CD4-positive, CD25-positive, alpha-beta regulatory T cell (primary cell): Measurements from ENCODE around the gene SSBP4. TPM values are rescaled to one million over a fixed set of nuclear protein-coding genes. Genes with fewer than 3 reads are reported as not detected.
"Not testable (repeated sequence)": the region's sequence is repeated elsewhere in the genome, so short reads cannot be mapped to it uniquely, and the experiment has no call there.

Experiments used
- ATAC-seq, 2 donors: fragments of 150-1000 bp; cut with Tn5 transposase; one replicate each; pipeline ENCODE4 v1.10.0; 2021; ENCODE audit warnings: low read depth in 2 of 2, moderate number of reproducible peaks in 2 of 2, moderate library complexity in 1 of 2
- DNase-seq, 3 donors: peaks; one replicate each; pipeline versions ENCODE4 v3.0.0 to v3.0.0-alpha.2; 2012 to 2022; ENCODE audit warnings: mixed read lengths in 1 of 3
- H3K27ac ChIP-seq: one replicate; pipeline ENCODE4 v1.7.0; 2013; ENCODE audit warnings: mild to moderate bottlenecking, low read length; ENCODE audit not compliant: insufficient read depth, poor library complexity, severe bottlenecking
- H3K27me3 ChIP-seq: one replicate; pipeline ENCODE4 v1.7.0; 2013; ENCODE audit warnings: low read length; ENCODE audit not compliant: control insufficient read depth, insufficient read depth
- H3K36me3 ChIP-seq: one replicate; pipeline ENCODE4 v1.7.0; 2013; ENCODE audit warnings: mild to moderate bottlenecking, low read length, moderate library complexity; ENCODE audit not compliant: control insufficient read depth, insufficient read depth
- H3K4me1 ChIP-seq: 2 replicates; pipeline ENCODE4 v1.7.0; 2013; ENCODE audit warnings: mild to moderate bottlenecking, low read length; ENCODE audit not compliant: insufficient read depth, control insufficient read depth, poor library complexity, severe bottlenecking
- H3K4me3 ChIP-seq: one replicate; pipeline ENCODE4 v1.7.0; 2013; ENCODE audit warnings: low read depth, mild to moderate bottlenecking, low read length, moderate library complexity
- H3K9me3 ChIP-seq, 2 experiments: 1 replicate in 1 of 2; 2 replicates in 1 of 2; pipeline ENCODE4 v1.7.0; 2013; ENCODE audit warnings: low read length in 2 of 2, mild to moderate bottlenecking in 1 of 2, moderate library complexity in 1 of 2; ENCODE audit not compliant: control insufficient read depth in 2 of 2
- H3K27ac Mint-ChIP-seq, 3 donors: one replicate each; pipeline ENCODE4 v1.8.0; 2020 to 2022; ENCODE audit warnings: mild to moderate bottlenecking in 3 of 3, mixed read lengths in 3 of 3, moderate library complexity in 2 of 3
- H3K27me3 Mint-ChIP-seq: one replicate; pipeline ENCODE4 v1.8.0; 2022; ENCODE audit warnings: mild to moderate bottlenecking, mixed read lengths
- H3K36me3 Mint-ChIP-seq: one replicate; pipeline ENCODE4 v1.8.0; 2020; ENCODE audit warnings: mixed read lengths
- H3K4me1 Mint-ChIP-seq, 4 donors: one replicate each; pipeline ENCODE4 v1.8.0; 2020 to 2022; ENCODE audit warnings: mixed read lengths in 4 of 4, mild to moderate bottlenecking in 1 of 4
- H3K4me3 Mint-ChIP-seq, 4 donors: one replicate each; pipeline ENCODE4 v1.8.0; 2020 to 2022; ENCODE audit warnings: mild to moderate bottlenecking in 4 of 4, mixed read lengths in 4 of 4, moderate library complexity in 3 of 4
- H3K9me3 Mint-ChIP-seq, 7 donors: one replicate each; pipeline ENCODE4 v1.8.0; 2020 to 2022; ENCODE audit warnings: mixed read lengths in 7 of 7, mild to moderate bottlenecking in 3 of 7, moderate library complexity in 2 of 7
- polyA plus RNA-seq, 4 donors: library from polyadenylated mRNA; unstranded; fragments of 300-500 nt; fragmentation: Illumina TruSeq; gene quantifications; one replicate each; pipeline ENCODE4 v1.2.3, GENCODE V29; 2021
- total RNA-seq: library from RNA; stranded (reverse); gene quantifications from one replicate; pipeline ENCODE4 v1.2.3, GENCODE V29; 2022

SSBP4 gene
- total RNA-seq (97.9 TPM), polyA plus RNA-seq (10 to 100 TPM; 47.3 to 84.0 (median 65.6) TPM)

DNA sequence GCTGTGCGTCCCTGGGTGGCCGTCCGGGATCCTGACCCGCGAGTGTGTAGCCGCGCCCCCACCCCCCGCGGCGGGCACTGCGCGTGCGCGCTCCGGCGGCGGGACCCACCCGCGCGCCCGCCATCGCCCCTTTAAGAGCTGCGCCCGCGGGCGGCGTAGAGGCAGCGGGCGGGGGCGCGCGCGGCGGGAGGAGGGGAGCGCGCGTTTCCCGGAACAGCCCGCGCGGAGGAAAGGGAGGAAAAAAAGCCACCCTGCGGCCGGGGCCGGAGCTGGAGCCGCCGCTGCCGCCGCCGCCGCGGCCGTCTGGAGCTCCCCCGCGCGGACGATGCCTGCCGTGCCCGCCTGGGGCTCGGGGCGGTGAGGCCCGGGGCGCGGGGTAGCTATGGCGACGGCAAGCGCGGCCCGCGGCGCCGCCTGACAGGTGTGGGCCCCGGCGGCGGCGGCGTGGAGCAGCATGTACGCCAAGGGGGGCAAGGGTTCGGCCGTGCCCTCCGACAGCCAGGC is at the start of gene SSBP4:
Gene SSBP4 (plus strand): TSS at position 204 of the 504 bp plus-strand sequence. CDS start 251 bp downstream, at position 455.
- Histone ChIP-seq H3K27me3 (no peaks in the 10 kb centered on the region), H3K4me1 (peaks cover 93% of the 10 kb centered on the region), H3K27ac (peak within 1 kb of the TSS; percentile 60), H3K36me3 (no peaks in the 10 kb centered on the region), H3K9me3 (no peaks in the 10 kb centered on the region), H3K4me3 (peak within 1 kb of the TSS; percentile 44)
- Mint-ChIP-seq H3K27ac (peak within 1 kb of the TSS; percentile 48 to 93 (median 89)), H3K4me1 (peaks cover 7 to 85% (median 44%) of the 10 kb centered on the region in 4 donors), H3K9me3 (peaks cover 0 to 1% (median 0%) of the 10 kb centered on the region in 7 donors), H3K4me3 (peak within 1 kb of the TSS; percentile 88 to 96 (median 92)), H3K36me3 (no peaks in the 10 kb centered on the region), H3K27me3 (peaks cover 31% of the 10 kb centered on the region)
- DNase-seq (peak; percentile 61 to 82 (median 75)), ATAC-seq (peak; percentile 53 to 57)

DNA sequence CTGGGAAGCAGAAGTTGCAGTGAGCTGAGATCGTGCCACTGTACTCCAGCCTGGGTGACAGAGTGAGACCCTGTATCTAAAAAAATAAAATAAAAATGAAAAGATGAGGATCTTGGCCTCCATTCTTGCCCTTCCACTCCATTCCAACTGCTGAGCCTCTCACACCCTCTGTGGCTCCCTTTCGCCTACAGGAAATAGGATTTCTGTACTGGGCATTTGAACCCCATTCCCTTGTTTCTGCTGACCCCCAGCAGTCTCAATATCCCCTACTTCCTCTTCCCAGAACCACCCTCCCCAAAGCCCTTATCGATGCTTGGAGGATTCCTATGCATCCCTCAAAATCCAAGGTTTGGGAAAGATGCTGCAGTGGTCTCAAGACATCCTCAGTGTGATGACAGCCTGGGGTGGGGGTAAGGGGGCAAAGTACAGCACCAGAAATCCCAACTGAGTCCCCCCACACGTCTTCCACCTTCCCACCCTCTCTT is 45.7 kb upstream of the SSBP4 start:
- no peak for DNase-seq
- Mint-ChIP-seq H3K36me3 (no peaks in the 10 kb centered on the region), H3K27me3 (no peaks in the 10 kb centered on the region), H3K9me3 (peaks cover 0 to 2% (median 0%) of the 10 kb centered on the region in 7 donors), H3K4me3 (peak overlapping the region in 1 of 4 donors; percentile 16), H3K4me1 (peaks cover 5 to 10% (median 8%) of the 10 kb centered on the region in 4 donors), H3K27ac (no peak overlapping the region)
- Histone ChIP-seq H3K36me3 (no peaks in the 10 kb centered on the region), H3K27ac (no peak overlapping the region), H3K27me3 (no peaks in the 10 kb centered on the region), H3K4me1 (peaks cover 12% of the 10 kb centered on the region), H3K4me3 (no peak overlapping the region), H3K9me3 (no peaks in the 10 kb centered on the region)
- ATAC-seq, result no peak

DNA sequence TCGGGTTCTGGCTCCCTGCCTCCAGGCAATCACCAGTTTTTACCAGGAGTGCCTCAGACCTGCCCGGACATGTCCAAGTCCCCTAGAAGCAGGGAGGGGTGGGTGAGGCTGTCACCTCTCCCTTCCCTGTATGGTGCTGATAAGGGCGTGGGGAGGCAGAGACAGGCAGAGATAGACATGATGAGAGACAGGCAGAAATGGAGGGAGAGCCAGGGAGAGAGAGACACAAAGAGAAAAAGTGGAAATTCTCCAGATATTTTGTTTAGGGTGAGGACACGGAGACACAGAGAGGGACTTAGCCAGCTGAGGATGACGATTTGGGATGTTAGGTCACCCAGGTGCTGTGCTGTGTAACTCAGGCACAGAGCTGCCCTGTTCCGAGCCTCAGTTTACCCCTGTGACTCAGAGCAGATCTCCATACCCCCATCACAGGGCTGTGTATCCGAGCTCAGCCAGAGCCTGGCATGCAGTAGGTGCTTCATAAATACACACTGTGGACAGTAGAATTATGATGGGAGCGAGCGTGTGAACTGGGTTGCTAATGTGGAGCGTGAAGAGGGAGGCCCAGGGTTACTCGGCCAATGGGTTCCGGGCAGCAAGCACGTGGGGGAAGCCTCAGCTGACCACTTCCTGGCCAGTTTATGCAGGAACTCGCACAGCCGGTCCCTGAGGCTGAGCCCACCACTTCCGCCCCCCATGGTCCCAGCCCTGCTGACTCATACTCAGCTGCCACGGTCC is 45.1 kb upstream of the SSBP4 start:
- H3K4me3 Mint-ChIP-seq, result peak overlapping the region in 1 of 4 donors; percentile 41
- ATAC-seq (peak; percentile 70 to 73), DNase-seq (peak; percentile 7 to 83 (median 11))
- peaks cover 0 to 2% (median 0%) of the 10 kb centered on the region in 7 donors for H3K9me3 Mint-ChIP-seq
- Histone ChIP-seq H3K36me3 (no peaks in the 10 kb centered on the region), H3K27ac (no peak overlapping the region), H3K9me3 (no peaks in the 10 kb centered on the region), H3K4me1 (peaks cover 12% of the 10 kb centered on the region), H3K27me3 (no peaks in the 10 kb centered on the region), H3K4me3 (no peak overlapping the region)
- peaks cover 5 to 10% (median 8%) of the 10 kb centered on the region in 4 donors for H3K4me1 Mint-ChIP-seq
- peak overlapping the region in 1 of 3 donors; percentile 20 for H3K27ac Mint-ChIP-seq
- H3K36me3 Mint-ChIP-seq, result no peaks in the 10 kb centered on the region
- no peaks in the 10 kb centered on the region for H3K27me3 Mint-ChIP-seq

DNA sequence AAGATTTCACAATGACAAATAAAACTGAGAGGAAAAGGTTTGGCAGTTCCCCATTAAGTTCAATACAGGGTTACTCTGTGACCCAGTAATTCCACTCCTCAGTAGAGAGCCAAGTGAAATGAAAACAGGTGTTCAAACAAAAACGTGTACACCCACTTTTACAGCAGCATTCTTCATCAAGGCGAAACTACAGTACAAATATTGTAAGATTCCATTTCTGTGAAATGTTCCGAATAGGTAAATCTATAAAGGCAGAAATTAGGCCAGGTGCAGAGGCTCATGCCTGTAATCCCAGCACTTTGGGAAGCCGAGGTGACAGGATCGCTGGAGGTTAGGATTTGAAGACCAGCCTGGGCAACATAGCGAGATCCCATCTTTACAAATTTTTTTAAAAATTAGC is 42.2 kb upstream of the SSBP4 start:
- Histone ChIP-seq H3K4me1 (peaks cover 12% of the 10 kb centered on the region), H3K27me3 (no peaks in the 10 kb centered on the region), H3K27ac (no peak overlapping the region), H3K9me3 (no peaks in the 10 kb centered on the region), H3K36me3 (no peaks in the 10 kb centered on the region), H3K4me3 (no peak overlapping the region)
- Mint-ChIP-seq H3K4me1 (peaks cover 5 to 10% (median 8%) of the 10 kb centered on the region in 4 donors), H3K9me3 (peaks cover 0 to 2% (median 0%) of the 10 kb centered on the region in 7 donors), H3K27me3 (peaks cover 8% of the 10 kb centered on the region), H3K27ac (no peak overlapping the region), H3K4me3 (no peak overlapping the region), H3K36me3 (no peaks in the 10 kb centered on the region)
- DNase-seq (no peak), ATAC-seq (no peak)

DNA sequence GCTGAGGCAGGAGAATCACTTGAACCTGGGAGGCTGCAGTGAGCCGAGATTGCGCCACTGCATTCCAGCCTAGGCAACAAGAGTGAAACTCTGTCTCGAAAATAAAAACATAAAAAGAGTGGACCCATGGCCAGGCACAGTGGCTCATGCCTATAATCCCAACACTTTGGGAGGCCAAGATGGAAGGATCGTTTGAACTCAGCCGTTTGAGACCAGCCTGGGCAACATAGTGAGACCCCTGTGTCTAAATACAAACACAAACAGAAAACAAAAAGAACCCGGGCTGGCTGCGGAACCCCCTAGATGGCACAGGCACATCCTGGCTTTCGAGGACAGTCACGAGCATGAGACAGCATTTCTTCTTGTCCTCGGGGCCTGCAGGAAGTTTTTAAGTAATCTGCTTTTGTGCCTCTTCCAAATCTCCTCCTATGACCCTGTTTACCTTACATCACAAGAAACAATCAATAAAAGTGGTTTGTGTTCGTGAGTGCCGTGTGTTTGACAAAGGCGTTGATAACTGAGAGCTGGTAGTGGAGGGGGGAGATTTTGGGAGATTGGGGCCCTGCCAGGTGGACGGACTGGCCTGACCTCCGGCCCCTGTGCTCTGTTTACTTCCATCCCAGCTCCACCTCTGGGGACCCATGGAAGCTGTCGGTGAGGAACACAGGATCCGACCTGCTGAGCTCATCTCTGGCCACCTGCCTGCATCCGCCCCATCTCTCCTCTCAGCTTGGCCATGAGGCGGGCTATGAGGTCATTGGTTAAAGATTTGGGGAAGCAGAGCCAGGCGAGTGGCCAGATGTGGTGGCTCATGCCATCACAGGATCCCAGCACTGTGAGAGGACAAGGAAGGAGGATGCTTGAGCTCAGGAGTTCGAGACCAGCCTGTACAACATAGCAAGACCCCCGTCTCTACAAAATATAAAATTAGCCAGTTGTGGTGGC is 39.1 kb upstream of the SSBP4 start:
- H3K27ac ChIP-seq, result no peak overlapping the region
- DNase-seq, result no peak
- no peak overlapping the region for H3K4me3 ChIP-seq
- Mint-ChIP-seq H3K36me3 (no peaks in the 10 kb centered on the region), H3K9me3 (no peaks in the 10 kb centered on the region), H3K27me3 (peaks cover 21% of the 10 kb centered on the region), H3K4me1 (no peaks in the 10 kb centered on the region), H3K27ac (no peak overlapping the region), H3K4me3 (no peak overlapping the region)
- H3K36me3 ChIP-seq, result no peaks in the 10 kb centered on the region
- H3K4me1 ChIP-seq, result no peaks in the 10 kb centered on the region
- H3K27me3 ChIP-seq, result no peaks in the 10 kb centered on the region
- no peaks in the 10 kb centered on the region for H3K9me3 ChIP-seq
- ATAC-seq, result no peak

DNA sequence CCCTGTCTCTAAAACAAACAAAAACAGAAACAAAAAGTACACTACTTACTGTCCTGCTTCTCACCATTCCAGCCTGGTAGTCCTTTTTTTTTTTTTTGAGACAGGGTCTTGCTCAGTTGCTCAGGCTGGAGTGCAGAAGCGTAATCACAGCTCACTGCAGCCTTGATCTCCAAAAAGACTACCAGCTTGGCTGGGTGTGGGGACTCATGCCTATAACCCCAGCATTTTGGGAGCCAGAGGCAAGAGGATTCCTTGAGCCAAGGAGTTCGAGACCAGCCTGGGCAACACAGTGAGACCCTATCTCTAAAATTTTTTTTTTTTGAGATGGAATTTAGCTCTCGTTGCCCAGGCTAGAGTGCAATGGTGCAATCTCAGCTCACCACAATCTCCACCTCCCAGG is 38.4 kb upstream of the SSBP4 start:
- no peak overlapping the region for H3K4me3 ChIP-seq
- no peaks in the 10 kb centered on the region for H3K9me3 ChIP-seq
- H3K27ac ChIP-seq, result no peak overlapping the region
- no peaks in the 10 kb centered on the region for H3K36me3 ChIP-seq
- Mint-ChIP-seq H3K4me1 (no peaks in the 10 kb centered on the region), H3K9me3 (no peaks in the 10 kb centered on the region), H3K27ac (no peak overlapping the region), H3K27me3 (peaks cover 23% of the 10 kb centered on the region), H3K4me3 (no peak overlapping the region), H3K36me3 (no peaks in the 10 kb centered on the region)
- H3K4me1 ChIP-seq, result no peaks in the 10 kb centered on the region
- ATAC-seq, result no peak
- peaks cover 5% of the 10 kb centered on the region for H3K27me3 ChIP-seq
- no peak for DNase-seq

DNA sequence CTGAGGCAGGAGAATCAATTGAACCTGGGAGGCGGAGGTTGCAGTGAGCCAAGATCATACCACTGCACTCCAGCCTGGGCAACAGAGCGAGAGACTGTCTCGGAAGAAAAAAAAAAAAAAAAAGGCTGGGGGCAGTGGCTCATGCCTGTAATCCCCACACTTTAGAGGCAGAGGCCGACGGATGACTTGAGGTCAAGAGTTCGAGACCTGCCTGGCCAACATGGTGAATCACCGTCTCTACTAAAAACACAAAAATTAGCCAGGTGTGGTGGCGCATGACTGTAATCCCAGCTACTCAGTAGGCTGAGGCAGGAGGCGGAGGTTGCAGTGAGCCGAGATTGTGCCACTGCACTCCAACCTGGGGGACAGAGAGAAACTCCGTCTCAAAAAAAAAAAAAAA is 35.6 kb upstream of the SSBP4 start:
- H3K36me3 ChIP-seq, H3K9me3 ChIP-seq, H3K36me3 Mint-ChIP-seq, ATAC-seq, H3K27ac Mint-ChIP-seq, DNase-seq, H3K4me3 Mint-ChIP-seq, H3K9me3 Mint-ChIP-seq, H3K4me1 ChIP-seq, H3K27ac ChIP-seq, H3K4me3 ChIP-seq: not testable (repeated sequence)
- Mint-ChIP-seq H3K4me1 (peaks cover 0 to 11% (median 4%) of the 10 kb centered on the region in 4 donors), H3K27me3 (peaks cover 50% of the 10 kb centered on the region)
- peaks cover 11% of the 10 kb centered on the region for H3K27me3 ChIP-seq
